ENCODE data around the gene LYRM4.

Gene LYRM4

DNA sequence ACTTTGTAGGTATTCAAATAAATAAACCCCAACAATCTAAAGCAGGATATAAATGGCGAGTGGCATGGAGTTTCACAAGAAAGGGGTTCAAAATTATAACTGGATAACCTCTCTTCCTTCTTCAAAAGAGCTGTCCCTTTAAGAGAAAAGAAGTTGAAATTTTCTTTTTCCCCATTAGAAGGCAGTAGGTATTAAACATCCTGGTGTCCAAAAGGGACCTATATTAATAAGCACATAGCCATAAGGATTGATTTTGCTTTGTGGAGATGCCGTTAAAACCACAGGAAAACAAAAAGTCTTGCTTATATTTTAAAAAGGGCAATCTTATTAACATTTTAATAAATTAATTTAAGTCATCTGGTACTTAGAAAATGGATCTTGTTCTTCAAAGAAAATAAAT is 76.5 kb downstream of the LYRM4 start:
- Histone ChIP-seq H3K9ac (ENCODE audit: low read depth, low read length) (no peak overlapping the region), H3K27me3 (ENCODE audit: insufficient read depth, low read length) (no peaks in the 10 kb centered on the region), H3K9me3 (ENCODE audit: insufficient read depth, low read depth, low read length) (no peaks in the 10 kb centered on the region), H3K4me3 (ENCODE audit: low read length) (no peak overlapping the region), H3K27ac (ENCODE audit: low read length) (no peak overlapping the region), H3K36me3 (ENCODE audit: insufficient read depth, low read depth, low read length) (no peaks in the 10 kb centered on the region), H3K4me1 (ENCODE audit: insufficient read depth, low read length) (no peaks in the 10 kb centered on the region)

DNA sequence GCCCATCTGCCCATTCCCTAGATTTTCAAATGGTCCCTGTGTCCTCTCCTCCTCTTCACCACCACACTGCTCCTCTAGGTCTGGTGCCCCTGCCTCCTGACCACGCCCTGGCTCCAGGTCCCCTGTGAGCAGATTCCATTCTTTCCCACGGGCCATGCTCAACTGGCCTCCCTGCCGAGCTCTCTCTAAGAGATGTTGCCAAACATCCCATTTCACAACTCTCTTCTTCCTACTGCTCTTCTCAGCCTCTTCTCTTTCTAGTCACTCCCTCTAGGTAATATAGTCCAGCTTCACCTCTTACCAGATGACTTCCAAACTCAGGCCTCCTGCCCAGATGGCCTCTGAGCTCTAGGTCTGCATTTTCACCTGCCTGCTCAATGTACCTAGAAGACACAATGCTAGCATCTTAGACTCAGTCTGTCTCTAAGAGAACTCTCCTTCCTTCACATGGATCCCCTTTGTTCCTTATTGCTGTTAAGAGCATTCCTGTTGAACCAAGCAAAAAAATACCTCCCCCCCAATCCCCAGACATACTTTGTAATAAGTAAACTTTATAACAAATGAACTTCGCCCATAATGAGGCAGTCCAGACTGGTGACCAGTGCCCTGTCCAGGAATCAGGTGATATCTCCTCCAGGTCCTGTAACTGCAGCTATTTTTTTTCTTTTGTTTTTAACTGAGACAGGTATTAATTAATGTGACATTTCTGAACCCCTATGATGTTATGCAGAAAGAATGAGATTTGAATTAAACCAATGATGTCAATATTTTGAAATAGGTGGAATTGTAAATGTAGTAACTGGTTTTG is 79.0 kb downstream of the LYRM4 start:
- Histone ChIP-seq H3K27me3 (ENCODE audit: insufficient read depth, low read length) (no peaks in the 10 kb centered on the region), H3K9me3 (ENCODE audit: insufficient read depth, low read depth, low read length) (no peaks in the 10 kb centered on the region), H3K36me3 (ENCODE audit: insufficient read depth, low read depth, low read length) (no peaks in the 10 kb centered on the region), H3K9ac (ENCODE audit: low read depth, low read length) (no peak overlapping the region), H3K4me3 (ENCODE audit: low read length) (no peak overlapping the region), H3K4me1 (ENCODE audit: insufficient read depth, low read length) (no peaks in the 10 kb centered on the region), H3K27ac (ENCODE audit: low read length) (no peak overlapping the region)

DNA sequence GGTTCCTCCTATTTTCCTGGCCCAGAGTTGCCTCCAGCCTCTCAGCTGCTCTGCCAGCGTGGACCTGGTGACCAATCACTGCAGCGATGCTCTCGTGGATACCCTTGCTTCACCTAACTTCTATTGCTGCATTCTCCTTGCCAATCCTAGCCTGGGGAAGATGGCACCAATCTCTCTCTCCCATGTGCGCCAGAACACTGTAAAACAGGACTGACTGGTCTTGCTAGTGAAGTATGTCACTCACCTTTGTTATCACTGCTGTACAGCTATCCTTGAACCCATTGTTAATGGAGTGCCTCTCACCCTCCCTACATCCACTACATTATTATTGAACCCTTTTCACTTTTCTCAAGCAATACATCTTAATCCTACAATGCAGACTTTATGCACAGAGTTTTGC is 80.1 kb downstream of the LYRM4 start:
- Histone ChIP-seq H3K4me1 (ENCODE audit: insufficient read depth, low read length) (no peaks in the 10 kb centered on the region), H3K27ac (ENCODE audit: low read length) (no peak overlapping the region), H3K4me3 (ENCODE audit: low read length) (no peak overlapping the region), H3K27me3 (ENCODE audit: insufficient read depth, low read length) (no peaks in the 10 kb centered on the region), H3K36me3 (ENCODE audit: insufficient read depth, low read depth, low read length) (no peaks in the 10 kb centered on the region), H3K9me3 (ENCODE audit: insufficient read depth, low read depth, low read length) (no peaks in the 10 kb centered on the region), H3K9ac (ENCODE audit: low read depth, low read length) (no peak overlapping the region)

DNA sequence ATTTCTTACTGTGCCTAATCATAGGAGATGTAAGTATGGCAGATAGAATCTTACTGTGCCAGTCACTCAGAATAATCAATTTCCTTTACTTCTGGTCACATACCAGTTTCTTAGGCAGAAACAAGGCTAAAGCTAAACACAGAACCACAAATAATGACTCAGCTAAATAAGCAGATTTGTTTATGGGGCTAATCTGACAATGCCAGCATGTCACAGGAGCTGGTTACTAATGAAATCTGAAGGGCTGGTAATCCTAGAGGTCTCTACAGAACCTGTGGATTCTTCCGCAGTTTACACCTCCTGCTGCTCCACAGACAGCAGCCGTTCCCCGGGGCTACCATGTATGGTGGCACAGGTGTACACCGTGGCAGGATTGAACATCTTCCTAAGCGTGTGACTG is 80.8 kb downstream of the LYRM4 start:
- no peak overlapping the region for H3K27ac ChIP-seq (ENCODE audit: low read length)
- no peak overlapping the region for H3K9ac ChIP-seq (ENCODE audit: low read depth, low read length)
- H3K9me3 ChIP-seq (ENCODE audit: insufficient read depth, low read depth, low read length) = no peaks in the 10 kb centered on the region
- H3K27me3 ChIP-seq (ENCODE audit: insufficient read depth, low read length) = no peaks in the 10 kb centered on the region
- H3K36me3 ChIP-seq (ENCODE audit: insufficient read depth, low read depth, low read length) = no peaks in the 10 kb centered on the region
- no peak overlapping the region for H3K4me3 ChIP-seq (ENCODE audit: low read length)
- H3K4me1 ChIP-seq (ENCODE audit: insufficient read depth, low read length) = peaks cover 1% of the 10 kb centered on the region; the same call in 1 of the 2 replicates

DNA sequence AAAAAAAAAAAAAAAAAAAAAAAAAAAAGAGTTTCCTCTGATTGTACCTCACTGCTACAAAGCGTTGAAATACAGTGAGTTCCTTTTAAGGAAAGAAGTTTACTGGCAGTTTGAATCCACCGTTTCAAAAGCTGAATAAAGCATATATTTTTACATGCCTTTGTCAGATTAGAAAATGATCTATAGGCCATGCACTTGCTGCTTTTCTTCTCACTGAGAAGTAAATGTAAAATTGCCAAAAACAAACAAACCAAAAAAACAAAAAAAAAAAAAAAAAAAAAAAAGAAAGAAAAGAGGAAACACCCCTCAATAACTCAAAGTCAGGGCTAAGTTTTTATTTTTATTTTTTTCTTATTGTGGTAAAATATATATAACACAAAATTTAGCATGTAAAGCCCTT is 81.9 kb downstream of the LYRM4 start:
- Histone ChIP-seq H3K36me3 (ENCODE audit: insufficient read depth, low read depth, low read length) (no peaks in the 10 kb centered on the region), H3K27ac (ENCODE audit: low read length) (no peak overlapping the region), H3K4me1 (ENCODE audit: insufficient read depth, low read length) (peaks cover 5% of the 10 kb centered on the region; the same call in 1 of the 2 replicates), H3K4me3 (ENCODE audit: low read length) (no peak overlapping the region), H3K9me3 (ENCODE audit: insufficient read depth, low read depth, low read length) (no peaks in the 10 kb centered on the region), H3K9ac (ENCODE audit: low read depth, low read length) (no peak overlapping the region), H3K27me3 (ENCODE audit: insufficient read depth, low read length) (no peaks in the 10 kb centered on the region)

DNA sequence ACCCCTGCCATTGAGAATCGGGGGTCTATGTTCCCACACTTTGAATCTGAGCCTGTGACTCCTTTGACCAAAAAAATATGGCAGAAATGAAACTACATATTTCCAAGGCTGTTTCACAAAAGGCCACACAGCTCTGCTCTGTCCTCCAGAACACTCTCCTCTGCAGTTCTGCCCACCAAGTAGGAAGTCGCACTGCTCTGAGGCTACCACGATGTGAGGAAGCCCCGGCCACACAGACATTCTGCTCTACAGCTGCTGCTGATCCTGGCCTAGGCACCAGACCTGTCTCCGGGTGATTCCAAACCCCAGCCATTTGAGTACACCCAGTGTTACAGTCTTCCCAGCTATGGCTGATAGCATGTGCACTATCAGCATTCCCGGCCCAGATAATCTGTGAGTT is 85.1 kb downstream of the LYRM4 start:
- no peak overlapping the region for H3K9ac ChIP-seq (ENCODE audit: low read depth, low read length)
- no peaks in the 10 kb centered on the region for H3K9me3 ChIP-seq (ENCODE audit: insufficient read depth, low read depth, low read length)
- no peak overlapping the region for H3K27ac ChIP-seq (ENCODE audit: low read length)
- no peak overlapping the region for H3K4me3 ChIP-seq (ENCODE audit: low read length)
- H3K27me3 ChIP-seq (ENCODE audit: insufficient read depth, low read length) = no peaks in the 10 kb centered on the region
- H3K4me1 ChIP-seq (ENCODE audit: insufficient read depth, low read length) = peaks cover 5% of the 10 kb centered on the region; the same call in 1 of the 2 replicates
- no peaks in the 10 kb centered on the region for H3K36me3 ChIP-seq (ENCODE audit: insufficient read depth, low read depth, low read length)

DNA sequence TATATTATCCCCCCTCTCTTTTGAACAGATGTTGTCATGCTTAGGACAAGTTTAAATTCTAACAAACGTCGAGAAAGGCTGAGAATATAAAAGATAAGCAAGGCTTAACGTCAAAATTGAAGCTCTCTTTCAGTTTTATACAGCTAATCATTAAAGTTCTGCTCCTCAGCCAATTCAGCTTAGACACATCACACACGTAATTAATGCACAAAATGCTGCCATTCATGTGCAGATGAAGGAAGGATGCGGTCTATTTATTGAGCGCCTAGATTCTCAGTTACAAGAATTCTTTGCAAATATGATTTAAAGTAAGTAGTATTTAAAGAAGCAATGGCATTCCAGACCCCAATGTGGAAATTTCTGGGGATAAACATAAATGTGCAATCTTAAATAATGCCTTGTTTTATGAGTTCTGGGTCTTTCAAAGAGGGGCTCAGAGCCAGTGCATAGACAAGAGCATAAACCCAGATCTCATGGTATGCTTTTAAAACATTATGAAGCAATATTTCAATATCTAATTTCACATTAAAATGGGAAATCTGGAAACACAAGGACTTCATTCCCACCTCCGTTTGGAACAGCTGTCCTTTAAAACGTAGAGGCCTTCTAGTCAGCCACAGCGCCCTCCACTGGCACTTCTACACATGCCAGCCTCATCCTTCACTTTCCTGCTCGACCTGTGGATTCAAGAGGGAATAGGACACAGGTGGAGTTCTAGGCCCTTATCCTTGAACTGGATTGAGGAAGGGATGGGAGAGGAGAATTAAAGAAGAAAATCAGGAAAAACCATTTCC is 85.8 kb downstream of the LYRM4 start:
- Histone ChIP-seq H3K27me3 (ENCODE audit: insufficient read depth, low read length) (no peaks in the 10 kb centered on the region), H3K4me3 (ENCODE audit: low read length) (no peak overlapping the region), H3K27ac (ENCODE audit: low read length) (no peak overlapping the region), H3K4me1 (ENCODE audit: insufficient read depth, low read length) (peaks cover 5% of the 10 kb centered on the region; the same call in 1 of the 2 replicates), H3K9ac (ENCODE audit: low read depth, low read length) (no peak overlapping the region), H3K9me3 (ENCODE audit: insufficient read depth, low read depth, low read length) (no peaks in the 10 kb centered on the region), H3K36me3 (ENCODE audit: insufficient read depth, low read depth, low read length) (no peaks in the 10 kb centered on the region)

DNA sequence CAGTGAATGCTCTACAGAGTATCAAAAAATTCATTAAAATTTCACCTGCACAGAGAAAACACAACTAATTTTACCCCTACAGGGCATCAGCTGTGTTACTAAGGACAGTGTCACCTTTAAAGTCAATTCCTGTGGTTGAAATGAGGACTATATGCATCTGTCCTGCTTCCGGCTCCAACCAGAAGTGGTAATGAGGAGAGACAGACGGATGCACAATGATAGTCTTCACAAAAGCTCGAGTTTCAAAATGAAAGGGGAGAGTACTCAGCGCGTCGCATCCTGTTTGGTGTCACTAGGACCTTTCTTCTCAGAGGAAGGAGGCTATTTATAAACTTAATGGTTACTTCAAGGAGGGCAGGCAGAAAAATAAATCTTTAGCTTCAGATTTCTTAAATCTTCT is 86.5 kb downstream of the LYRM4 start:
- no peak overlapping the region for H3K27ac ChIP-seq (ENCODE audit: low read length)
- no peak overlapping the region for H3K9ac ChIP-seq (ENCODE audit: low read depth, low read length)
- H3K4me3 ChIP-seq (ENCODE audit: low read length) = no peak overlapping the region
- no peaks in the 10 kb centered on the region for H3K36me3 ChIP-seq (ENCODE audit: insufficient read depth, low read depth, low read length)
- no peaks in the 10 kb centered on the region for H3K9me3 ChIP-seq (ENCODE audit: insufficient read depth, low read depth, low read length)
- peaks cover 5% of the 10 kb centered on the region; the same call in 1 of the 2 replicates for H3K4me1 ChIP-seq (ENCODE audit: insufficient read depth, low read length)
- no peaks in the 10 kb centered on the region for H3K27me3 ChIP-seq (ENCODE audit: insufficient read depth, low read length)

DNA sequence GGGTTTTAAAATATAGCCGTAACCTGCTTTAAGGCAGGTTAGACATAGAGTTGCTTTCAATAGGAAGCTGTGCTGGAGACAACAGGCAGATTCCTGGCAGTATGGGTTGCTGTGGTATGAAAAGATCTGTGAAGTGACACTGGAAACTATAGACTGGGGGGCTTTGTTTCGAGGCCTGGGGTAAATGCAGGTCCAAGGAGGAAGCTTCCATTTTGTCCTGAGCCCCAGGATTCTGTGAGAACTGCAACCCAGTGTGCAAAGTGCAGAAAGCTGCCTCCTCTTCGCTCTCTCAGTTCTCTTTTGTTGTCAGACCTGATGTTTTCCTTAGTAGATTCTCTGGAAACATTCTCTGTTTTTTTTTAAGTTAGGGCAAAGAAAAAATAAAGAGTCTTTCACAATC is 86.9 kb downstream of the LYRM4 start:
- H3K9me3 ChIP-seq (ENCODE audit: insufficient read depth, low read depth, low read length) = no peaks in the 10 kb centered on the region
- no peak overlapping the region for H3K4me3 ChIP-seq (ENCODE audit: low read length)
- H3K27ac ChIP-seq (ENCODE audit: low read length) = no peak overlapping the region
- no peaks in the 10 kb centered on the region for H3K36me3 ChIP-seq (ENCODE audit: insufficient read depth, low read depth, low read length)
- no peaks in the 10 kb centered on the region for H3K27me3 ChIP-seq (ENCODE audit: insufficient read depth, low read length)
- peaks cover 5% of the 10 kb centered on the region; the same call in 1 of the 2 replicates for H3K4me1 ChIP-seq (ENCODE audit: insufficient read depth, low read length)
- H3K9ac ChIP-seq (ENCODE audit: low read depth, low read length) = no peak overlapping the region

DNA sequence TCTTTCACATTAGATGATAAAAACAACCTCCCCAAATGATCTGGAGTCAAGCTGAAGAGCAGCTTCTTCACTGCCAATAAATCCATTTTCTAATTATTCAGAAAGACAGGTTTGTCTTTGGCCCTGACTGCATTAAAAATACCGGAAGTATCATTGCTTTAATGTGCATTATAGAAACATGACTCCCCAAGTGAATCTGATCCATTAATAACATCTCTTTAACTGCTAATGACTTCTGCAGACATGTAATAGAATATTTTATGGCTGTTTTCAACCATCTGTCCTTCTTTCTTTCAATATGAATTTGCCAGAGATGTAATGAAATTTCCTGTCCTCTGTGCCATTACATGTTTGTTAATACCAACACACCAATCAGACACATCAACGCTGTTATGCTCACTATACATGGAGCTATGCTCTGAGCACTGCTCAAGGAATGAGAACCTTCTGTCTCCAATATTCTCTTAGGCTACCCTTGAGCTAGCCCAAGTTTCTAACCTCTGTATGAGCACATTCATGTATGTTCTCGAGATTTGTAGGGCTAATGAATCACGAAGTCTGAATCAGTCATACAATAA is 87.8 kb downstream of the LYRM4 start:
- Histone ChIP-seq H3K27me3 (ENCODE audit: insufficient read depth, low read length) (no peaks in the 10 kb centered on the region), H3K27ac (ENCODE audit: low read length) (no peak overlapping the region), H3K9ac (ENCODE audit: low read depth, low read length) (no peak overlapping the region)

DNA sequence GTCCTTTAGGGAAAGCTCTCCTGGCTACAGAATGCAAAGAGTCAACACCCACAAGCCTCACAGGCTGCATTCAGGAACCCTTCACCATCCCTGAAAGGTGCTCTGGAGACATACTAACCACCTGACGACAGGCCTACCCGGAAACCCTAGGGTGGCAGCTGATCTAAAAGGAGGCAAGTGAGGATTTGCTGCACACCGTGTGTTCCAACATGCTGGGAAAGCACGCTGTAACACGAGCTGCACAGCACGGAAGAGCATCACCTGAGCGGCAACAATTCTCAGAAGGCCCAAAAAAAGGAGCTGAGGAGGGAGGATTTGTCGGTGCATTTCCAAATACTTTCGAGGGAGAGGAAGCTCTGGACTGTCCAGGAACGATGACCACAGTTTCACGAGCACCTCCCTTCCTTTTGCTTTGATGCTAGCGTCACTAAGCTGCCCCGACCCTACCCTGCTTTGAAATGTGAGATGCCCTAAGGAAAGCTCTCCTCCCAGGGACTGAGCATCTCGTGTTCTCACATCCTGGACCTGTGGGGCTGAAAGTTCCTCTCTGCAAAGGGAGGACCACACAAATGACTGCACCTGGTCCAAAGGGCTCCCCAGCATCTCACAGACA is 88.6 kb downstream of the LYRM4 start:
- no peaks in the 10 kb centered on the region for H3K36me3 ChIP-seq (ENCODE audit: insufficient read depth, low read depth, low read length)
- no peak overlapping the region for H3K4me3 ChIP-seq (ENCODE audit: low read length)
- H3K4me1 ChIP-seq (ENCODE audit: insufficient read depth, low read length) = peaks cover 5% of the 10 kb centered on the region; the same call in 1 of the 2 replicates
- H3K9me3 ChIP-seq (ENCODE audit: insufficient read depth, low read depth, low read length) = no peaks in the 10 kb centered on the region
- no peak overlapping the region for H3K9ac ChIP-seq (ENCODE audit: low read depth, low read length)
- H3K27ac ChIP-seq (ENCODE audit: low read length) = no peak overlapping the region
- H3K27me3 ChIP-seq (ENCODE audit: insufficient read depth, low read length) = no peaks in the 10 kb centered on the region

More for the DNA sequence above, 87.8 kb downstream of the LYRM4 start:
- H3K4me1 ChIP-seq (ENCODE audit: insufficient read depth, low read length) = peaks cover 5% of the 10 kb centered on the region; the same call in 1 of the 2 replicates
- H3K36me3 ChIP-seq (ENCODE audit: insufficient read depth, low read depth, low read length) = no peaks in the 10 kb centered on the region
- no peaks in the 10 kb centered on the region for H3K9me3 ChIP-seq (ENCODE audit: insufficient read depth, low read depth, low read length)
- H3K4me3 ChIP-seq (ENCODE audit: low read length) = no peak overlapping the region

Data from iPS-20b (cell line).